B cell (primary cell): ENCODE measurements around the gene TFCP2L1.

Experiments
- EZH2 ChIP-seq: IDR thresholded peaks from 2 replicates; pipeline ENCODE4 v1.6.1; 2012; ENCODE audit warnings: borderline replicate concordance, low read depth, mild to moderate bottlenecking, moderate library complexity, low read length; ENCODE audit not compliant: insufficient read depth, poor library complexity, severe bottlenecking
- TF ChIP-seq, protein P1 (sequence below): fragments of 200-600 bp; IDR thresholded peaks from one replicate; pipeline ENCODE4 v1.8.0; 2022; ENCODE audit warnings: antibody characterized with exemption, mild to moderate bottlenecking

DNA sequence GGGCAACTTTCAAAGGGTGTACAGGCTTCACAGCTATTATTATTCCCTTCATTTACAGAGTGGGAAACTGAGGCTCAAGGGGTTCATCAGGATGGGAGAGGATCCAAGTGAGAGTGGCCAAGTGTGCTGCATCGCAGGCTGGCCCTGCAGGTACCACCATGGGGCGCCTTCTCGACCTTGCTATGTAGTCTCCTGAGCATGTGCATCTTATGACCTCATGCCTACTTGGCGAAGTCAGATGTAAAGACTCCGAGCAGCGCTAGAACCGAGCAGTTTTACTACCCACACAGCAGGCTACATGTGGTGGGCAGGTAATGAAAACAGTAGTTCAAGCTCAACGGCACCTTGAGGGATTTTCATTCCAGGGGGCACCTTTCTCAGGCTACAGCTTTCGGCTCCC, 42.0 kb downstream of the TFCP2L1 start:
- TF ChIP-seq, protein P1, sequence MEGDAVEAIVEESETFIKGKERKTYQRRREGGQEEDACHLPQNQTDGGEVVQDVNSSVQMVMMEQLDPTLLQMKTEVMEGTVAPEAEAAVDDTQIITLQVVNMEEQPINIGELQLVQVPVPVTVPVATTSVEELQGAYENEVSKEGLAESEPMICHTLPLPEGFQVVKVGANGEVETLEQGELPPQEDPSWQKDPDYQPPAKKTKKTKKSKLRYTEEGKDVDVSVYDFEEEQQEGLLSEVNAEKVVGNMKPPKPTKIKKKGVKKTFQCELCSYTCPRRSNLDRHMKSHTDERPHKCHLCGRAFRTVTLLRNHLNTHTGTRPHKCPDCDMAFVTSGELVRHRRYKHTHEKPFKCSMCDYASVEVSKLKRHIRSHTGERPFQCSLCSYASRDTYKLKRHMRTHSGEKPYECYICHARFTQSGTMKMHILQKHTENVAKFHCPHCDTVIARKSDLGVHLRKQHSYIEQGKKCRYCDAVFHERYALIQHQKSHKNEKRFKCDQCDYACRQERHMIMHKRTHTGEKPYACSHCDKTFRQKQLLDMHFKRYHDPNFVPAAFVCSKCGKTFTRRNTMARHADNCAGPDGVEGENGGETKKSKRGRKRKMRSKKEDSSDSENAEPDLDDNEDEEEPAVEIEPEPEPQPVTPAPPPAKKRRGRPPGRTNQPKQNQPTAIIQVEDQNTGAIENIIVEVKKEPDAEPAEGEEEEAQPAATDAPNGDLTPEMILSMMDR: no peak
- no peak for TF ChIP-seq EZH2
